A172 (cell line): ENCODE measurements around the gene CHRNA7. TPM values are rescaled to one million over a fixed set of nuclear protein-coding genes. Genes with fewer than 3 reads are reported as not detected.
"Not testable (repeated sequence)": the region's sequence is repeated elsewhere in the genome, so short reads cannot be mapped to it uniquely, and the experiment has no call there.

ENCODE experiments used
- DNase-seq: peaks from one replicate; pipeline ENCODE4 v3.0.0-alpha.2; 2015; ENCODE audit warnings: low spot score
- total RNA-seq: library from RNA; depleted of rRNA; stranded (reverse); fragments of >200 nt; shearing (Covaris generic); gene quantifications from 2 replicates; pipeline ENCODE4 v1.2.3, GENCODE V29; 2014; rRNA removed

The CHRNA7 gene
- total RNA-seq, 1 experiment from 2014 or later: 0.19 TPM

GRCh38 chr15:32180579-32180978, 150.3 kb downstream of the CHRNA7 start:
- not testable (repeated sequence) for DNase-seq

GRCh38 chr15:32193780-32194179, 163.5 kb downstream of the CHRNA7 start:
- DNase-seq: not testable (repeated sequence)

GRCh38 chr15:32196206-32196605, 165.9 kb downstream of the CHRNA7 start:
- not testable (repeated sequence) for DNase-seq

- DNase-seq: not testable (repeated sequence)
Measured at GRCh38 chr15:32198938-32199337, 168.6 kb downstream of the CHRNA7 start.

GRCh38 chr15:32209081-32209480, 178.8 kb downstream of the CHRNA7 start:
- DNase-seq: not testable (repeated sequence)

GRCh38 chr15:32218666-32219065, 188.4 kb downstream of the CHRNA7 start:
- no peak for DNase-seq

Other genes starting within 250 kb of the CHRNA7 start
- 0.02 TPM in 1 of 2 replicates, not detected in the other for gene OTUD7A, start 159.8 kb upstream of the CHRNA7 start, total RNA-seq